Effector memory CD8-positive, alpha-beta T cell (primary cell): ENCODE results near the gene DGKZ.
"Not testable (repeated sequence)": the region's sequence is repeated elsewhere in the genome, so short reads cannot be mapped to it uniquely, and the experiment has no call there.

Experiments
- ATAC-seq: fragments of 150-1000 bp; cut with Tn5 transposase; replicated peaks from 2 replicates; pipeline ENCODE4 v1.10.0; 2021; ENCODE audit warnings: mild to moderate bottlenecking, moderate library complexity
- DNase-seq, 3 experiments: peaks; one replicate each; pipeline ENCODE4 v3.0.0; 2021
- H3K27ac Mint-ChIP-seq, 2 donors: one replicate each; pipeline ENCODE4 v1.8.0; 2022; ENCODE audit warnings: mild to moderate bottlenecking in 2 of 2, mixed read lengths in 2 of 2, moderate library complexity in 2 of 2
- H3K27me3 Mint-ChIP-seq, 2 donors: one replicate each; pipeline ENCODE4 v1.8.0; 2022; ENCODE audit warnings: mixed read lengths in 2 of 2
- H3K36me3 Mint-ChIP-seq: one replicate; pipeline ENCODE4 v1.8.0; 2022; ENCODE audit warnings: mild to moderate bottlenecking, moderate library complexity, mixed read lengths; ENCODE audit not compliant: insufficient read depth
- H3K4me1 Mint-ChIP-seq, 2 donors: one replicate each; pipeline ENCODE4 v1.8.0; 2022; ENCODE audit warnings: low read depth in 2 of 2, mixed read lengths in 2 of 2
- H3K4me3 Mint-ChIP-seq, 2 donors: one replicate each; pipeline ENCODE4 v1.8.0; 2022; ENCODE audit warnings: mild to moderate bottlenecking in 2 of 2, mixed read lengths in 2 of 2, moderate library complexity in 2 of 2
- H3K9me3 Mint-ChIP-seq, 2 donors: one replicate each; pipeline ENCODE4 v1.8.0; 2022; ENCODE audit warnings: mixed read lengths in 2 of 2
- total RNA-seq, 9 experiments: gene quantifications; one replicate each; lab custom pipeline; 2026; lab: John Stamatoyannopoulos, UW

The DGKZ gene
- 116 to 273 (median 201) reads per million in 9 experiments for total RNA-seq

GRCh38 chr11:46346886-46347636 is at the start of gene DGKZ:
TSS of gene DGKZ (plus strand) at chr11:46347463. CDS start at chr11:46347660, 197 bp downstream.
- H3K4me3 Mint-ChIP-seq, result peak within 1 kb of the TSS; percentile 97 to 98
- H3K4me1 Mint-ChIP-seq, result peaks cover 55 to 58% of the 10 kb centered on the region in 2 donors
- ATAC-seq (peak; percentile 75), DNase-seq (peak; percentile 89 to 96 (median 95))
- peaks cover 38% of the 10 kb centered on the region for H3K36me3 Mint-ChIP-seq
- H3K9me3 Mint-ChIP-seq, result no peaks in the 10 kb centered on the region
- H3K27me3 Mint-ChIP-seq, result peaks cover 0 to 7% of the 10 kb centered on the region in 2 donors
- peak within 1 kb of the TSS; percentile 89 to 91 for H3K27ac Mint-ChIP-seq

GRCh38 chr11:46298699-46299433 is 48.4 kb upstream of the DGKZ start:
- H3K9me3 Mint-ChIP-seq, result no peaks in the 10 kb centered on the region
- H3K27ac Mint-ChIP-seq, result no peak overlapping the region
- no peaks in the 10 kb centered on the region for H3K36me3 Mint-ChIP-seq
- no peak for ATAC-seq
- H3K4me1 Mint-ChIP-seq, result peaks cover 3 to 4% of the 10 kb centered on the region in 2 donors
- H3K4me3 Mint-ChIP-seq, result no peak overlapping the region
- peaks cover 14 to 32% of the 10 kb centered on the region in 2 donors for H3K27me3 Mint-ChIP-seq
- no peak for DNase-seq

GRCh38 chr11:46299451-46299961 is 47.8 kb upstream of the DGKZ start:
- ATAC-seq (no peak), DNase-seq (no peak)
- H3K4me1 Mint-ChIP-seq, result peaks cover 3 to 4% of the 10 kb centered on the region in 2 donors
- H3K36me3 Mint-ChIP-seq, result no peaks in the 10 kb centered on the region
- H3K27ac Mint-ChIP-seq, result no peak overlapping the region
- H3K27me3 Mint-ChIP-seq, result peaks cover 14 to 32% of the 10 kb centered on the region in 2 donors
- no peaks in the 10 kb centered on the region for H3K9me3 Mint-ChIP-seq
- no peak overlapping the region for H3K4me3 Mint-ChIP-seq

- no peak for DNase-seq
- H3K36me3 Mint-ChIP-seq, result no peaks in the 10 kb centered on the region
- H3K9me3 Mint-ChIP-seq, result no peaks in the 10 kb centered on the region
- no peak overlapping the region for H3K4me3 Mint-ChIP-seq
- no peak overlapping the region for H3K27ac Mint-ChIP-seq
- no peak for ATAC-seq
- H3K4me1 Mint-ChIP-seq, result peaks cover 3 to 4% of the 10 kb centered on the region in 2 donors
- peaks cover 14 to 32% of the 10 kb centered on the region in 2 donors for H3K27me3 Mint-ChIP-seq
Measured at GRCh38 chr11:46300270-46300669, 47.0 kb upstream of the DGKZ start.

DNA sequence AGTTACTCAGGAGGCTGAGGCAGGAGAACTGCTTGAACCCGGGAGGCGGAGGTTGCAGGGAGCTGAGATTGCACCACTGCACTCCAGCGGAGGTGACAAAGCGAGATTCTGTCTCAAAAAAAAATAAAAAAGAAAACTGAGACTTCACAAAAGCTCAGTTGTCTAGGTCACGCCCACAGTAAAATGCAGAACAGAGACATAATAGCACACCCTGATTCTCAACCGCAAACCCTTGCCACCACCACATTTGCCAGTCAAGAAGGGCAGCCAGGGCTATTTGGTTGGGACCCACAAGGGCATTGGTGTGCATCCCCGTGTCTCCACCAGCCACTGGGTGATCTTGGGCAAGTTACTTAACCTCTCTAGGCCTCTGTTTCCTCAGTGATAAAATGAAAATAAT is 44.4 kb upstream of the DGKZ start:
- DNase-seq, result no peak
- H3K27me3 Mint-ChIP-seq, result peaks cover 6 to 22% of the 10 kb centered on the region in 2 donors
- no peaks in the 10 kb centered on the region for H3K4me1 Mint-ChIP-seq
- H3K27ac Mint-ChIP-seq, result no peak overlapping the region
- H3K36me3 Mint-ChIP-seq, result no peaks in the 10 kb centered on the region
- no peak for ATAC-seq
- no peaks in the 10 kb centered on the region for H3K9me3 Mint-ChIP-seq
- no peak overlapping the region for H3K4me3 Mint-ChIP-seq

DNA sequence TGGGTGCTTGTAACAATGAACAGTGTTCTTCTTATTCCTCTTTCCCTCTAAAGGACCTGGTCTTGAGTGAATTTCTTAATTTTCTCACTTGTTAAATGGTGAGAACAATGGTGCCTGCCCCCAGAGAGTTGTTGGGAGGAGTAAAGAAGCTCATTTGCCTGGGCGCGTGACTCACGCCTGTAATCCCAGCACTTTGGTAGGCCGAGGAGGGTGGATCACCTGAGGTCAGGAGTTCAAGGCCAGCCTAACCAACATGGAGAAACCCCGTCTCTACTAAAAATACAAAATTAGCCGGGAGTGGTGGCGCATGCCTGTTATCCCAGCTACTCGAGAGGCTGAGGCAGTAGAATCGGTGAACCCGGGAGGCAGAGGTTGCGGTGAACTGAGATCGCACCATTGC is 43.2 kb upstream of the DGKZ start:
- H3K4me3 Mint-ChIP-seq, ATAC-seq, H3K27ac Mint-ChIP-seq, H3K4me1 Mint-ChIP-seq, DNase-seq, H3K9me3 Mint-ChIP-seq, H3K36me3 Mint-ChIP-seq: not testable (repeated sequence)
- peaks cover 0 to 20% of the 10 kb centered on the region in 2 donors for H3K27me3 Mint-ChIP-seq

GRCh38 chr11:46304605-46305179 is 42.6 kb upstream of the DGKZ start:
- Mint-ChIP-seq H3K4me3 (no peak overlapping the region), H3K4me1 (peaks cover 3 to 4% of the 10 kb centered on the region in 2 donors), H3K27ac (no peak overlapping the region), H3K27me3 (peaks cover 0 to 14% of the 10 kb centered on the region in 2 donors), H3K36me3 (no peaks in the 10 kb centered on the region), H3K9me3 (no peaks in the 10 kb centered on the region)
- no peak for ATAC-seq
- DNase-seq, result no peak

DNA sequence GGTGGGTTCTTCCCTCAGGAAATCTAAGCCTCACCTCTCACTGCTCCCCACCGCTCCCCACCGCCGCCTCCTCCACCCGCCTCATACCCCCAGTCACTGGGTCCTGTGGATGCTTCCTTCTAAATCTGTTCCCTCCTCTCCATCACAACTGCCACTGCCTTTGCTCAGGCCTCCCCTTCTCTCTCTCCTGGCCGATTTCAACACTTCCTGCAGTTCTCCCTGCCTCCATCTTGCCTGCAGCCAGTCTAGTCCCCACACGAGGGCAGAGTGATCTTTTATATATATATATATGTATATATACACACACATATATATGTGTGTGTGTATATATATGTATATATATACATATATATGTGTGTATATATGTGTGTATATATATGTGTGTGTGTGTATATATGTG is 42.0 kb upstream of the DGKZ start:
- Mint-ChIP-seq H3K27me3 (peaks cover 0 to 8% of the 10 kb centered on the region in 2 donors), H3K4me3 (no peak overlapping the region), H3K9me3 (no peaks in the 10 kb centered on the region), H3K27ac (no peak overlapping the region), H3K4me1 (peaks cover 3 to 4% of the 10 kb centered on the region in 2 donors), H3K36me3 (no peaks in the 10 kb centered on the region)
- no peak for DNase-seq
- ATAC-seq, result no peak

DNA sequence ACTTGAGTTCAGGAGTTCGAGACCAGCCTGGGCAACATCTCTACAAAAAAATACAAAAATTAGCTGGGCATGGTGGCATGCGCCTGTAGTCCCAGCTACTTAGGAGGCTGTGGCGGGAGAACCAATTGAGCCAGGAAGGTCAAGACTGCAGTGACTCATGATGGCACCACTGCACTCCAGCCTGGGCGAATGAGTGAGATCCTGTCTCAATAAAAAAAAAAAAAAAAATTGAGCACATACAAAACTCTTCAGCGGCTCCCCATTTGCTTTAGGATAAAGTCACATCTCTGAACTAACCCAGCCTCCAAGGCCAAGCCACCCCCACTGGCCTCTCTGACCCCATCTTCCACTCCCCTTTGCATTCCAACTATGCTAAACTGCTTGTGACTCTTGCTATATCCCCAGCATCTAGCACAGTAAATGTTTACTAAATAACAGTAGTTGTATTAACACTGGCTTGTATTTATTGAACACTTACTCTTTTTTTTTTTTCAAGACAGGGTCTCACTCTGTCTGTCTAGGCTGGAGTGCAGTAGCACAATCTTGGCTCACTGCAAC is 40.9 kb upstream of the DGKZ start:
- H3K27ac Mint-ChIP-seq, result no peak overlapping the region
- H3K4me3 Mint-ChIP-seq, result no peak overlapping the region
- no peak for ATAC-seq
- no peaks in the 10 kb centered on the region for H3K36me3 Mint-ChIP-seq
- H3K27me3 Mint-ChIP-seq, result peaks cover 0 to 11% of the 10 kb centered on the region in 2 donors
- H3K9me3 Mint-ChIP-seq, result no peaks in the 10 kb centered on the region
- H3K4me1 Mint-ChIP-seq, result peaks cover 3 to 4% of the 10 kb centered on the region in 2 donors
- DNase-seq, result no peak

DNA sequence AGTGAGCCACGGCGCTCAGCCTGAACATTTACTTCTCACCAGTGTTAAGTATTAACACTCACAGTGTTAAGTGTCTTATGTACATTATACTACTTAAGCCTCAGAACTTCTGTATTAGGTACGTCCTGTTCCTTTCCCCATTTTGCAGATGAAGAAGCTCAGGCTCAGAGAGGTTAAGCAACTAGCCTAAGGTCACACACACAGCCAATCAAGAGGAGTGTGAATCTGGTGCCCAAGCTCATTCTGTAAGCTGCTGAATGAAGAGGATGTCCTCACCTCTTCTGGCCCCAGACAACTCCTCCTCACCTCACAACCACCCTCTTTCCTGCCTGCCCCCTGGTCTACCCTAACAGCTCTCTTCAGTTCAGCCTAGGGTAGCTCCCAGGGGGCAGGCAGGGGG is 39.9 kb upstream of the DGKZ start:
- no peak for ATAC-seq
- peaks cover 3% of the 10 kb centered on the region for H3K36me3 Mint-ChIP-seq
- DNase-seq, result no peak
- H3K4me1 Mint-ChIP-seq, result peaks cover 3 to 4% of the 10 kb centered on the region in 2 donors
- no peak overlapping the region for H3K27ac Mint-ChIP-seq
- H3K27me3 Mint-ChIP-seq, result peaks cover 5 to 21% of the 10 kb centered on the region in 2 donors
- H3K4me3 Mint-ChIP-seq, result no peak overlapping the region
- no peaks in the 10 kb centered on the region for H3K9me3 Mint-ChIP-seq

DNA sequence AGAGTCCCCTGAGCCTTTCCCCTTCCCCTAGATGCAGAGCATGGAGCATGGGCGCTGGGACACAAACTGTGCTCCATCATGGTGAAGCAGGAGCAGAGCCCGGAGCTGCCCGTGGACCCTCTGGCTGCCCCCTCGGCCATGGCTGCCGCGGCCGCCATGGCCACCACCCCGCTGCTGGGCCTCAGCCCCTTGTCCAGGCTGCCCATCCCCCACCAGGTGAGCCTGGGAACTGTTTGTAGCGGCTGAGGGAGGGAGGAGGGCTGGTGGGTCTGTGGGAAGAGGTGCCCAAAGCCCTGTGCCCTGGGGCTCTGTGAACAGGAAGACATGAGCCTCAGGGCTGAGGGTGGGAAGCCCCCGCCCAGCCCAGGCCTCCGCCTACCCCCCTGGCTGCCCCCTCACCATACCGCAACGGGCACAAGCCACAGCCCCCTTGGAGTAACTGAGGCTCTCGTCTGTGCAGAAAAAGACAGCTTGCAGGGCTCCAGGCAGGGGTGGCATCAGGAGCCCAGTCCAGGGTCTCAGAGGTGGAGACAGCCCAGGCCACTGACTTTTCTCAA is 39.4 kb upstream of the DGKZ start:
- DNase-seq, result no peak
- Mint-ChIP-seq H3K4me1 (peaks cover 3 to 4% of the 10 kb centered on the region in 2 donors), H3K27me3 (peaks cover 7 to 26% of the 10 kb centered on the region in 2 donors), H3K27ac (no peak overlapping the region), H3K9me3 (no peaks in the 10 kb centered on the region), H3K36me3 (peaks cover 4% of the 10 kb centered on the region), H3K4me3 (no peak overlapping the region)
- no peak for ATAC-seq

GRCh38 chr11:46308631-46309419 is 38.4 kb upstream of the DGKZ start:
- DNase-seq (peak; percentile 44 to 57 (median 56)), ATAC-seq (peak; percentile 78)
- Mint-ChIP-seq H3K27me3 (peaks cover 7 to 27% of the 10 kb centered on the region in 2 donors), H3K27ac (no peak overlapping the region), H3K4me1 (peaks cover 3 to 4% of the 10 kb centered on the region in 2 donors), H3K9me3 (no peaks in the 10 kb centered on the region), H3K4me3 (no peak overlapping the region), H3K36me3 (peaks cover 4% of the 10 kb centered on the region)
